Esophagus muscularis mucosa (tissue), 4 donors: Measurements from ENCODE around the gene GRIN2B.

Experiments used
- EP300 ChIP-seq: sonication (generic); formaldehyde crosslinking; IDR thresholded peaks from one replicate; pipeline ENCODE4 v1.6.1; 2017; ENCODE audit warnings: antibody characterized with exemption
- POLR2AphosphoS5 ChIP-seq, 2 donors: sonication (generic); formaldehyde crosslinking; IDR thresholded peaks; one replicate each; pipeline ENCODE4 v1.6.1; 2017; ENCODE audit warnings: antibody characterized with exemption in 2 of 2
- TF ChIP-seq, protein P1 (sequence below), 3 experiments: fragments of 200-600 bp in 2 of 3; fragments of 450-650 bp in 1 of 3; sonication (generic) in 2 of 3; IDR thresholded peaks; one replicate each; pipeline ENCODE4 v1.5.1; 2017 to 2019; ENCODE audit warnings: antibody characterized with exemption in 3 of 3, mild to moderate bottlenecking in 2 of 3, moderate library complexity in 1 of 3

DNA sequence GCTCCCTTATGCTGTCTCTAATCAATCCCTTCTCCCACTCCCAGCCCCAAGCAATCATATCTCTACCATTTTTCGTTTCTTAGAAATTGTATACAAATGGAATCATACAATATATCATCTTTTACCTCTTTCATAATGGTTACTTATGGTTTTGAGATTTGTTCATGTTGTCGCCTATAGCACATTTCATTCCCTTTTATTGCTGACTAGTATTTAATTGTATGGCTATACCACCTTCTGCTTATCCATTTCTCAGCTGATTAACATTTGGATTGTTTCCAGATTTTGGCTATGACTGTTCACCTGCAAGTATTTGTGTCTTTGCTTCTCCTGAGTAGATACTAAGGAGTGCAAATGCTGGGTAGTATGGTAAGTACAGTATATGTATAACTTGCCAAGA lies 36.7 kb upstream of the GRIN2B start:
- TF ChIP-seq, protein P1, sequence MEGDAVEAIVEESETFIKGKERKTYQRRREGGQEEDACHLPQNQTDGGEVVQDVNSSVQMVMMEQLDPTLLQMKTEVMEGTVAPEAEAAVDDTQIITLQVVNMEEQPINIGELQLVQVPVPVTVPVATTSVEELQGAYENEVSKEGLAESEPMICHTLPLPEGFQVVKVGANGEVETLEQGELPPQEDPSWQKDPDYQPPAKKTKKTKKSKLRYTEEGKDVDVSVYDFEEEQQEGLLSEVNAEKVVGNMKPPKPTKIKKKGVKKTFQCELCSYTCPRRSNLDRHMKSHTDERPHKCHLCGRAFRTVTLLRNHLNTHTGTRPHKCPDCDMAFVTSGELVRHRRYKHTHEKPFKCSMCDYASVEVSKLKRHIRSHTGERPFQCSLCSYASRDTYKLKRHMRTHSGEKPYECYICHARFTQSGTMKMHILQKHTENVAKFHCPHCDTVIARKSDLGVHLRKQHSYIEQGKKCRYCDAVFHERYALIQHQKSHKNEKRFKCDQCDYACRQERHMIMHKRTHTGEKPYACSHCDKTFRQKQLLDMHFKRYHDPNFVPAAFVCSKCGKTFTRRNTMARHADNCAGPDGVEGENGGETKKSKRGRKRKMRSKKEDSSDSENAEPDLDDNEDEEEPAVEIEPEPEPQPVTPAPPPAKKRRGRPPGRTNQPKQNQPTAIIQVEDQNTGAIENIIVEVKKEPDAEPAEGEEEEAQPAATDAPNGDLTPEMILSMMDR (IDR thresholded peaks at IDR 0.05) = no peak
- no peak for TF ChIP-seq POLR2AphosphoS5 (IDR thresholded peaks at IDR 0.05)
- TF ChIP-seq EP300 = no peak
